ENCODE measurements around the gene ZNF512B. TPM values are rescaled to one million over a fixed set of nuclear protein-coding genes. Genes with fewer than 3 reads are reported as not detected.

Gene ZNF512B
- polyA plus RNA-seq, 3 donors, result 0.10 to 2.6 TPM; not detected in 1

- Histone ChIP-seq H3K79me2 (ENCODE audit: insufficient read depth, low read length) (peaks cover 74% of the 10 kb centered on the region), H4K20me1 (ENCODE audit: insufficient read depth, low read length) (peaks cover 99% of the 10 kb centered on the region), H3K9me3 (replicated peaks in 1 of 2; ENCODE audit: control insufficient read depth in 1 of 2, insufficient read depth in 1 of 2, low read length in 2 of 2) (no peaks in the 10 kb centered on the region), H3K9ac (ENCODE audit: insufficient read depth, low read length, poor library complexity, severe bottlenecking) (no peak overlapping the region), H3K4me1 (ENCODE audit: control insufficient read depth in 1 of 2, insufficient read depth in 2 of 2, low read length in 2 of 2) (peaks cover 47 to 53% of the 10 kb centered on the region in 2 donors), H2AFZ (ENCODE audit: insufficient read depth, low read depth, low read length, poor library complexity, severe bottlenecking) (no peak overlapping the region), H3K4me3 (replicated peaks in 1 of 3; ENCODE audit: low read depth in 2 of 3, low read length in 3 of 3) (no peak overlapping the region), H3K27me3 (ENCODE audit: control insufficient read depth in 2 of 2, insufficient read depth in 2 of 2, low read length in 2 of 2) (no peaks in the 10 kb centered on the region), H3K36me3 (replicated peaks in 1 of 2; ENCODE audit: control insufficient read depth in 1 of 2, insufficient read depth in 2 of 2, low read length in 2 of 2) (peaks cover 44 to 53% of the 10 kb centered on the region in 2 donors), H3K4me2 (replicated peaks; ENCODE audit: extremely low read depth, low read length, poor library complexity, severe bottlenecking) (no peak overlapping the region), H3K27ac (ENCODE audit: low read depth in 1 of 2, low read length in 2 of 2) (no peak overlapping the region)
- intact Hi-C loops (cut with micrococcal nuclease), result loop anchor here (5.0 kb wide), 2 partner anchors 36 to 301 kb away; no protein-coding TSS in a partner anchor
- no peak for TF ChIP-seq CTCF (IDR thresholded peaks at IDR 0.05)
- Mint-ChIP-seq H3K9me3 (peaks cover 0 to 2% (median 0%) of the 10 kb centered on the region in 7 donors), H3K4me3 (no peak overlapping the region), H3K27me3 (ENCODE audit: low read depth in 3 of 3) (peaks cover 0 to 2% (median 0%) of the 10 kb centered on the region in 3 donors), H3K36me3 (peaks cover 18 to 37% of the 10 kb centered on the region in 2 donors), H3K27ac (peak overlapping the region in 1 of 7 donors; percentile 27), H3K4me1 (peaks cover 38% of the 10 kb centered on the region)
- 100% methylated on average over 3 of the region's 3 CpGs for WGBS (ENCODE audit: insufficient coverage)
- no peak for DNase-seq
Measured at GRCh38 chr20:63943808-63944077, 26.0 kb downstream of the ZNF512B start.

- Histone ChIP-seq H3K4me2 (replicated peaks; ENCODE audit: extremely low read depth, low read length, poor library complexity, severe bottlenecking) (peak overlapping the region; percentile 45), H2AFZ (ENCODE audit: insufficient read depth, low read depth, low read length, poor library complexity, severe bottlenecking) (no peak overlapping the region), H3K9ac (ENCODE audit: insufficient read depth, low read length, poor library complexity, severe bottlenecking) (no peak overlapping the region), H3K79me2 (ENCODE audit: insufficient read depth, low read length) (peaks cover 75% of the 10 kb centered on the region), H3K27ac (ENCODE audit: low read depth in 1 of 2, low read length in 2 of 2) (peak overlapping the region; percentile 24 to 47), H3K4me1 (ENCODE audit: control insufficient read depth in 1 of 2, insufficient read depth in 2 of 2, low read length in 2 of 2) (peaks cover 42 to 50% of the 10 kb centered on the region in 2 donors), H3K4me3 (replicated peaks in 1 of 3; ENCODE audit: low read depth in 2 of 3, low read length in 3 of 3) (no peak overlapping the region), H3K9me3 (replicated peaks in 1 of 2; ENCODE audit: control insufficient read depth in 1 of 2, insufficient read depth in 1 of 2, low read length in 2 of 2) (no peaks in the 10 kb centered on the region), H3K27me3 (ENCODE audit: control insufficient read depth in 2 of 2, insufficient read depth in 2 of 2, low read length in 2 of 2) (no peaks in the 10 kb centered on the region), H3K36me3 (replicated peaks in 1 of 2; ENCODE audit: control insufficient read depth in 1 of 2, insufficient read depth in 2 of 2, low read length in 2 of 2) (peaks cover 45 to 55% of the 10 kb centered on the region in 2 donors), H4K20me1 (ENCODE audit: insufficient read depth, low read length) (peaks cover 99% of the 10 kb centered on the region)
- Mint-ChIP-seq H3K27me3 (ENCODE audit: low read depth in 3 of 3) (peaks cover 0 to under 1% (median 0%) of the 10 kb centered on the region in 3 donors), H3K4me1 (peaks cover 33% of the 10 kb centered on the region), H3K9me3 (peaks cover 0 to 2% (median 0%) of the 10 kb centered on the region in 7 donors), H3K36me3 (peaks cover 18 to 37% of the 10 kb centered on the region in 2 donors), H3K4me3 (no peak overlapping the region), H3K27ac (peak overlapping the region in 4 of 7 donors; percentile 32 to 91 (median 70))
- DNase-seq, result no peak
- WGBS (ENCODE audit: insufficient coverage), result 86% methylated on average over 12 of the region's 19 CpGs
- no peak for TF ChIP-seq CTCF (IDR thresholded peaks at IDR 0.05)
- intact Hi-C loops (cut with micrococcal nuclease), result loop anchor here (5.0 kb wide), 2 partner anchors 36 to 301 kb away; no protein-coding TSS in a partner anchor
Measured at GRCh38 chr20:63942969-63943807, 26.5 kb downstream of the ZNF512B start.
